MM.1S (cell line): ENCODE measurements around the gene RPS6KA2.
"Not testable (repeated sequence)": the region's sequence is repeated elsewhere in the genome, so short reads cannot be mapped to it uniquely, and the experiment has no call there.

Source experiments
- DNase-seq: peaks from one replicate; pipeline ENCODE4 v3.0.0-alpha.2; 2015
- H2AFZ ChIP-seq: fragments of 300-600 bp; sonication (generic); 2 replicates; pipeline ENCODE4 v1.6.0; 2016; ENCODE audit warnings: antibody characterized with exemption, low read length
- H3F3A ChIP-seq: fragments of 300-600 bp; sonication (generic); 2 replicates; pipeline ENCODE4 v1.6.1; 2016; ENCODE audit warnings: mild to moderate bottlenecking, antibody characterized with exemption, low read length, moderate library complexity, mixed read lengths; ENCODE audit not compliant: insufficient read depth
- H3K27ac ChIP-seq: fragments of 300-600 bp; sonication (generic); 2 replicates; pipeline ENCODE4 v1.5.1; 2016; ENCODE audit warnings: mild to moderate bottlenecking, low read length
- H3K27me3 ChIP-seq: fragments of 300-600 bp; sonication (generic); replicated peaks from 2 replicates; pipeline ENCODE4 v1.6.0; 2016; ENCODE audit warnings: low read length; ENCODE audit not compliant: insufficient read depth
- H3K36me3 ChIP-seq: fragments of 300-600 bp; sonication (generic); replicated peaks from 2 replicates; pipeline ENCODE4 v1.6.1; 2016; ENCODE audit warnings: mild to moderate bottlenecking, low read length, mixed read lengths; ENCODE audit not compliant: insufficient read depth
- H3K4me1 ChIP-seq: fragments of 300-600 bp; sonication (generic); 2 replicates; pipeline ENCODE4 v1.6.1; 2016; ENCODE audit warnings: low read length, mixed read lengths
- H3K4me2 ChIP-seq: fragments of 300-600 bp; sonication (generic); 2 replicates; pipeline ENCODE4 v1.6.0; 2016; ENCODE audit warnings: low read depth, low read length
- H3K4me3 ChIP-seq: fragments of 300-600 bp; sonication (generic); 2 replicates; pipeline ENCODE4 v1.5.1; 2016; ENCODE audit warnings: low read length, mixed read lengths
- H3K79me2 ChIP-seq: fragments of 300-600 bp; sonication (generic); 2 replicates; pipeline ENCODE4 v1.6.1; 2016; ENCODE audit warnings: mixed run types, low read length, mixed read lengths
- H3K9ac ChIP-seq: fragments of 300-600 bp; sonication (generic); 2 replicates; pipeline ENCODE4 v1.6.1; 2016; ENCODE audit warnings: low read length, mixed read lengths
- H3K9me2 ChIP-seq: fragments of 300-600 bp; sonication (generic); replicated peaks from 2 replicates; pipeline ENCODE4 v1.6.1; 2016; ENCODE audit warnings: mild to moderate bottlenecking, low read length, mixed read lengths; ENCODE audit not compliant: insufficient read depth
- H3K9me3 ChIP-seq: fragments of 300-600 bp; sonication (generic); replicated peaks from 2 replicates; pipeline ENCODE4 v1.6.1; 2016; ENCODE audit warnings: mild to moderate bottlenecking, low read length, mixed read lengths; ENCODE audit not compliant: insufficient read depth
- H4K20me1 ChIP-seq: fragments of 300-600 bp; sonication (generic); 2 replicates; pipeline ENCODE4 v1.6.1; 2016; ENCODE audit warnings: mild to moderate bottlenecking, low read length, moderate library complexity, mixed read lengths; ENCODE audit not compliant: insufficient read depth
- EZH2 ChIP-seq: fragments of 300-600 bp; sonication (generic); optimal IDR thresholded peaks from 2 replicates; pipeline ENCODE3; 2017; ENCODE audit warnings: low read depth, mild to moderate bottlenecking, antibody characterized with exemption, low read length, mixed read lengths
- EZH2phosphoT487 ChIP-seq: fragments of 300-600 bp; sonication (generic); IDR thresholded peaks from 2 replicates; pipeline ENCODE4 v1.6.1; 2018; ENCODE audit warnings: antibody characterized with exemption, low read length
- TF ChIP-seq, protein P1 (sequence below): fragments of 300-600 bp; sonication (generic); IDR thresholded peaks from 2 replicates; pipeline ENCODE4 v1.5.1; 2016; ENCODE audit warnings: antibody characterized with exemption, low read length, mixed read lengths

RPS6KA2 gene

DNA sequence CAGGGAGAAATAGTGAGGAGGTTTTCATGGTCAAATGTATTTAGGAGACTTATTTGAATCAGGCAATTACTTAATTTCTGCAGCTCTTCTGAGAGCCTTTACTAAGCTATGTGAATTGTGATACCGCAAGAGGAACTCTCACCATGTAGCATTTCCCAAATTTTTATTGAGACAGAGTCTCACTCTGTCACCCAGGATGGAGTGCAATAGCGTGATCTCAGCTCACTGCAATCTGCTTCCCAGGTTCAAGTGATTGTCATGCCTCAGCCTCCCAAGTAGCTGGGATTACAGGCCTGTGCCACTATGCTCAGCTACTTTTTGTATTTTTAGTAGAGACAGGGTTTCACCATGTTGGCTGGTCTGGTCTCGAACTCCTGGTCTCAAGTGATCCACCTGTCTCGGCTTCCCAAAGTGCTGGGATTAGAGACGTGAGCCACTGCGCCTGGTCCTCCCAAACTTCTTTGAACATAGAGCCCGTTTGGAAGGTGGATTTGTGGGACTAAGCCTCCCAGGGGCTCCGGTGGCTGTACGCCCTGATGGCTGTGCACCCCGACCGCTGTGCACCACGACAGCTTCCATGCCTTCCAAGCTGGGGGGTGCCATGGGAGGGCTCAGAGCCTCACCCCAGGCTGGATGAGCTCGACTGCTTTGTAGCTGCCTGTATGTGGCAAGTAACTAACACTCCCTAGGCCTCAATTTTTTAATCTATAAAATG is 238.6 kb downstream of the RPS6KA2 start:
- DNase-seq: no peak
- H3F3A ChIP-seq: peaks cover 3% of the 10 kb centered on the region; the same call in 1 of the 2 replicates
- H3K4me3 ChIP-seq: no peak overlapping the region
- no peaks in the 10 kb centered on the region for H3K36me3 ChIP-seq
- no peaks in the 10 kb centered on the region for H4K20me1 ChIP-seq
- no peak overlapping the region for H3K27ac ChIP-seq
- no peak overlapping the region for H3K4me2 ChIP-seq
- no peaks in the 10 kb centered on the region for H3K9me2 ChIP-seq
- no peaks in the 10 kb centered on the region for H3K4me1 ChIP-seq
- H3K27me3 ChIP-seq: no peaks in the 10 kb centered on the region
- no peak for TF ChIP-seq EZH2
- no peak for TF ChIP-seq EZH2phosphoT487
- TF ChIP-seq, protein P1, sequence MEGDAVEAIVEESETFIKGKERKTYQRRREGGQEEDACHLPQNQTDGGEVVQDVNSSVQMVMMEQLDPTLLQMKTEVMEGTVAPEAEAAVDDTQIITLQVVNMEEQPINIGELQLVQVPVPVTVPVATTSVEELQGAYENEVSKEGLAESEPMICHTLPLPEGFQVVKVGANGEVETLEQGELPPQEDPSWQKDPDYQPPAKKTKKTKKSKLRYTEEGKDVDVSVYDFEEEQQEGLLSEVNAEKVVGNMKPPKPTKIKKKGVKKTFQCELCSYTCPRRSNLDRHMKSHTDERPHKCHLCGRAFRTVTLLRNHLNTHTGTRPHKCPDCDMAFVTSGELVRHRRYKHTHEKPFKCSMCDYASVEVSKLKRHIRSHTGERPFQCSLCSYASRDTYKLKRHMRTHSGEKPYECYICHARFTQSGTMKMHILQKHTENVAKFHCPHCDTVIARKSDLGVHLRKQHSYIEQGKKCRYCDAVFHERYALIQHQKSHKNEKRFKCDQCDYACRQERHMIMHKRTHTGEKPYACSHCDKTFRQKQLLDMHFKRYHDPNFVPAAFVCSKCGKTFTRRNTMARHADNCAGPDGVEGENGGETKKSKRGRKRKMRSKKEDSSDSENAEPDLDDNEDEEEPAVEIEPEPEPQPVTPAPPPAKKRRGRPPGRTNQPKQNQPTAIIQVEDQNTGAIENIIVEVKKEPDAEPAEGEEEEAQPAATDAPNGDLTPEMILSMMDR: no peak
- H3K9me3 ChIP-seq: no peaks in the 10 kb centered on the region
- H3K9ac ChIP-seq: no peak overlapping the region
- no peaks in the 10 kb centered on the region for H3K79me2 ChIP-seq
- no peak overlapping the region for H2AFZ ChIP-seq

DNA sequence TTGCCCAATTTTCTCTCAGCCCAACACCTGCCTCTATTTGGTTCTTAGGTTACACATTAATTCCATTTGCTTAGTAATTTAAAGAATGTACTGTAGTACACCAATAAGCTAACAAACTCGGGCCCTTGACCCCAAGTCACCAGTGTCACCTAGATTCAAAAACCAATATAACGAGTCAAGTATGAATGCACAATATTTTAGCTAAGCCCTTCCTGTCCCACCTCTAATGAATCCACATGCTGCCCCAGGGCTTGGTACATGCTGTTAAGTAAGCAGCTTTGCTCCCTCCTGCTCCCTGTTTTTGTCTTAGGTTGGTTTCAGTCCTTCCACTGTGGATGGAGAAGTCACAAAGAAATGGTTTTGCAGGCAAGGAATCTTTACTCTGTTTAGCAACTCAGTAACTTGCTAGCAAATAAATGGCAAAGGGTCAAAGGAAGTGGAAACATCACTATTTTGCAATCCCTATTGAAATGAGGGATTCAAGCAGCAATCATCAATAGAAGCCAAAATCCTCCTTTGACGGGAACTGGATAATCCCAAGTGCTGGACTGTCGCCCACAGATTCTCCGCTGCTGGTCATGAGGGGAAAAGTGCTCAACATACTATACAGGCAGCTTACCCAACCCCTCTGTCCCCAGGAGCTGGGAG is 239.3 kb downstream of the RPS6KA2 start:
- Histone ChIP-seq H3K4me3 (no peak overlapping the region), H3K79me2 (no peaks in the 10 kb centered on the region), H3F3A (peaks cover 5% of the 10 kb centered on the region; the same call in 1 of the 2 replicates), H3K9me3 (no peaks in the 10 kb centered on the region), H3K4me2 (no peak overlapping the region), H3K27ac (no peak overlapping the region), H3K36me3 (no peaks in the 10 kb centered on the region), H4K20me1 (no peaks in the 10 kb centered on the region), H3K9ac (no peak overlapping the region), H3K4me1 (no peaks in the 10 kb centered on the region), H3K9me2 (no peaks in the 10 kb centered on the region), H3K27me3 (no peaks in the 10 kb centered on the region), H2AFZ (no peak overlapping the region)
- TF ChIP-seq EZH2 (no peak), EZH2phosphoT487 (no peak)
- TF ChIP-seq, protein P1: no peak
- DNase-seq: no peak

DNA sequence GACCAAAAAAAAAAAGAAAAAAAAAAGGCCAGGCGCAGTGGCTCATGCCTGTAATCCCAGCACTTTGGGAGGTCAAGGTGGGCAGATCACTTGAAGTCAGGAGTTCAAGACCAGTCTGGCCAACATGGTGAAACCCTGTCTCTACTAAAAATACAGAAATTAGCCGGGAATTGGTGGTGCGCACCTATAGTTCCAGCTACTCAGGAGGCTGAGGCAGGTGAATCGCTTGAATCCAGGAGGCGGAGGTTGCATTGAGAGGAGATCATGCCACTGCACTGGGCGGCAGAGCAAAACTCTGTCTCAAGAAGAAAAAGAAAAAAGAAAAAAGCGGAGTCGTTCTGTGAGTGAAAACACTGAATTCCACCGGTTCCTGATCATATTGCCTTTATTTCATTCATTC is 240.0 kb downstream of the RPS6KA2 start:
- not testable (repeated sequence) for H3K79me2 ChIP-seq, H3F3A ChIP-seq, H3K4me1 ChIP-seq, H3K4me3 ChIP-seq, H3K9ac ChIP-seq, H3K4me2 ChIP-seq, H3K27ac ChIP-seq, H4K20me1 ChIP-seq, DNase-seq, H3K27me3 ChIP-seq, H3K9me2 ChIP-seq, H3K36me3 ChIP-seq, H2AFZ ChIP-seq, H3K9me3 ChIP-seq

DNA sequence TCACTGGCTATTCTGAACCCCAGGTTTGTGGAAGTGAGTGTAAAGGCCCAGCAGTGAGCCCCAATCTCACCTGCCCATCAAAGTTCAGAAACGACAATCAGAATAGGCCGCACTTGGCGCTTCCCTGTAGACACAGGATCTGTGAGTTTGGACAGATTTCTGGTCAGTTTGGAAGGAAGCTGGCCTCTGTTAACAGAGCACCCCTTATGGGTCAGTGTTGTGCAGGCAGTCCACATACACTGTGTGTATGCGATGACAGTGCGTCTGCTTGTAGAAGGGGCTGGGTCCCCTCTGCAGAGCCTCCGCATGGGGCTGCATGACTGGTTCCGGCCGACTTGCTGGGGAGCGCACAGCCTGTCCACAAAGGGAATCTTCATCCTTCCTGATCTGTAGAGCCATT is 240.9 kb downstream of the RPS6KA2 start:
- Histone ChIP-seq H3K9me2 (no peaks in the 10 kb centered on the region), H3K27ac (no peak overlapping the region), H3K4me1 (no peaks in the 10 kb centered on the region), H4K20me1 (no peaks in the 10 kb centered on the region), H3K4me2 (no peak overlapping the region), H3K9ac (no peak overlapping the region), H3K79me2 (peaks cover 9% of the 10 kb centered on the region), H3K9me3 (no peaks in the 10 kb centered on the region), H3F3A (peaks cover 5% of the 10 kb centered on the region; the same call in 1 of the 2 replicates), H3K27me3 (no peaks in the 10 kb centered on the region), H3K36me3 (no peaks in the 10 kb centered on the region), H3K4me3 (no peak overlapping the region), H2AFZ (no peak overlapping the region)
- no peak for TF ChIP-seq EZH2phosphoT487
- TF ChIP-seq EZH2: no peak
- TF ChIP-seq, protein P1: no peak
- no peak for DNase-seq
